AG08395 (cell line): ENCODE data around the gene TBC1D5.
"Not testable (repeated sequence)": the region's sequence is repeated elsewhere in the genome, so short reads cannot be mapped to it uniquely, and the experiment has no call there.

Source experiments
- DNase-seq: peaks from one replicate; pipeline ENCODE4 v3.0.0; 2012; ENCODE audit warnings: mixed read lengths, low spot score

The TBC1D5 gene

GRCh38 chr3:17356585-17356984, 385.8 kb downstream of the TBC1D5 start:
- no peak for DNase-seq

- DNase-seq = peak; percentile 50
Measured at GRCh38 chr3:17355591-17355990, 386.8 kb downstream of the TBC1D5 start.

GRCh38 chr3:17354341-17354740, 388.1 kb downstream of the TBC1D5 start:
- no peak for DNase-seq

- DNase-seq = no peak
Measured at GRCh38 chr3:17352620-17353019, 389.8 kb downstream of the TBC1D5 start.

GRCh38 chr3:17351193-17351592, 391.2 kb downstream of the TBC1D5 start:
- DNase-seq = not testable (repeated sequence)

- no peak for DNase-seq
Measured at GRCh38 chr3:17349093-17349492, 393.3 kb downstream of the TBC1D5 start.

GRCh38 chr3:17342119-17342518, 400.3 kb downstream of the TBC1D5 start:
- no peak for DNase-seq

GRCh38 chr3:17340693-17341092, 401.7 kb downstream of the TBC1D5 start:
- DNase-seq = no peak

- no peak for DNase-seq
Measured at GRCh38 chr3:17340261-17340660, 402.2 kb downstream of the TBC1D5 start.

GRCh38 chr3:17339132-17339575, 403.3 kb downstream of the TBC1D5 start:
- no peak for DNase-seq

- no peak for DNase-seq
Measured at GRCh38 chr3:17336291-17336690, 406.1 kb downstream of the TBC1D5 start.

GRCh38 chr3:17333893-17334292, 408.5 kb downstream of the TBC1D5 start:
- no peak for DNase-seq

- DNase-seq = no peak
Measured at GRCh38 chr3:17333446-17333845, 409.0 kb downstream of the TBC1D5 start.

- DNase-seq = no peak
Measured at GRCh38 chr3:17330660-17331059, 411.8 kb downstream of the TBC1D5 start.

GRCh38 chr3:17329927-17330326, 412.5 kb downstream of the TBC1D5 start:
- DNase-seq = no peak

GRCh38 chr3:17322106-17322793, 420.2 kb downstream of the TBC1D5 start:
- DNase-seq = no peak

GRCh38 chr3:17320266-17320665, 422.2 kb downstream of the TBC1D5 start:
- DNase-seq = no peak

- no peak for DNase-seq
Measured at GRCh38 chr3:17315897-17316296, 426.5 kb downstream of the TBC1D5 start.

- DNase-seq = no peak
Measured at GRCh38 chr3:17314171-17314570, 428.3 kb downstream of the TBC1D5 start.

GRCh38 chr3:17313746-17314145, 428.7 kb downstream of the TBC1D5 start:
- DNase-seq = no peak

- DNase-seq = no peak
Measured at GRCh38 chr3:17310983-17311382, 431.4 kb downstream of the TBC1D5 start.

GRCh38 chr3:17307887-17308286, 434.5 kb downstream of the TBC1D5 start:
- no peak for DNase-seq

GRCh38 chr3:17307482-17307881, 434.9 kb downstream of the TBC1D5 start:
- no peak for DNase-seq

GRCh38 chr3:17304969-17305368, 437.5 kb downstream of the TBC1D5 start:
- no peak for DNase-seq
